Epithelial cell of esophagus (primary cell): ENCODE data around the gene AMDHD1.

Source experiments
- DNase-seq: peaks from one replicate; pipeline ENCODE4 v3.0.0; 2010; ENCODE audit warnings: low read depth
- H3K4me3 ChIP-seq: 2 replicates; pipeline ENCODE4 v1.5.1; 2011; ENCODE audit warnings: mild to moderate bottlenecking, low read length, control low read depth
- TF ChIP-seq, protein P1 (sequence below): IDR thresholded peaks from 2 replicates; pipeline ENCODE4 v1.5.1; 2011; ENCODE audit warnings: low read depth, mild to moderate bottlenecking, low read length, control low read depth, inconsistent platforms; ENCODE audit not compliant: insufficient read depth; ENCODE audit errors: missing control alignments

The AMDHD1 gene

DNA sequence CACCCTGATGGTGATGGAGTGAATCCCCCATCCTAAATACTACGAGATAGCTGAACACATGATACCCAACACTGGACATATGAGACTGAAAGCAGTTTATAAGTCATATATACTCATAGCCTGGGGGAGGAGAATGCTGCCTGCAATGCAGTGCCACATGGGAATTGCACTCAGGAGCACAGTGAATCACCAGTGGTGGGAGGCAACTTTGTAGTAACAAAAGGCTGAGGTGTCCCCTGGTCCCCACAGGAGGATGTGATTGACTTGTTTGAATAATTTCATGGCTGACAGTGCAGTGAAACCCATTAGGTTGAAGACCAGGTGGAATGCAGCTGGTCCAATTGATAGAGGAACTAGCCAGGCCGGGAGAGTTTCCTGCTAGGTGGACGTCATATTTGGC lies 20.9 kb upstream of the AMDHD1 start:
- TF ChIP-seq, protein P1, sequence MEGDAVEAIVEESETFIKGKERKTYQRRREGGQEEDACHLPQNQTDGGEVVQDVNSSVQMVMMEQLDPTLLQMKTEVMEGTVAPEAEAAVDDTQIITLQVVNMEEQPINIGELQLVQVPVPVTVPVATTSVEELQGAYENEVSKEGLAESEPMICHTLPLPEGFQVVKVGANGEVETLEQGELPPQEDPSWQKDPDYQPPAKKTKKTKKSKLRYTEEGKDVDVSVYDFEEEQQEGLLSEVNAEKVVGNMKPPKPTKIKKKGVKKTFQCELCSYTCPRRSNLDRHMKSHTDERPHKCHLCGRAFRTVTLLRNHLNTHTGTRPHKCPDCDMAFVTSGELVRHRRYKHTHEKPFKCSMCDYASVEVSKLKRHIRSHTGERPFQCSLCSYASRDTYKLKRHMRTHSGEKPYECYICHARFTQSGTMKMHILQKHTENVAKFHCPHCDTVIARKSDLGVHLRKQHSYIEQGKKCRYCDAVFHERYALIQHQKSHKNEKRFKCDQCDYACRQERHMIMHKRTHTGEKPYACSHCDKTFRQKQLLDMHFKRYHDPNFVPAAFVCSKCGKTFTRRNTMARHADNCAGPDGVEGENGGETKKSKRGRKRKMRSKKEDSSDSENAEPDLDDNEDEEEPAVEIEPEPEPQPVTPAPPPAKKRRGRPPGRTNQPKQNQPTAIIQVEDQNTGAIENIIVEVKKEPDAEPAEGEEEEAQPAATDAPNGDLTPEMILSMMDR, result no peak
- H3K4me3 ChIP-seq, result no peak overlapping the region
- DNase-seq, result peak; percentile 29

DNA sequence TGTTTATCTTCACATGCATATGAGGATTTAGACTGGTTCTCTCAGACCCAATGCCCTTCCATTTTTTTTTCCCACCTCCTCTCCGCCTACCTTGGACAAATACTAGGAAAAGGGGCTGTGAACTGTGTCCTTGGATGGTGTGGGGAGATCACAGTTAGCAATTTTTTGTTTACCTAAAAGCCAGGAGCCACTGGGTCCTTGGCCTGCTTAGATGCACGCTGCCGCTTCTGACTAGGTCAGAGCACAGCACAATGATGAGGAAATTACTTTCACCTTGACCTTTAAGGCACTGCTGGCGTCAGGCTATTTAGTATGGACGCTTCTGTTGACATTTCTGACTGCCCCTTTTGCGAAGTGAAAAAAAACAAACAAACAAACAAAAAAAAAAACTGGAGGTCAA lies 2.6 kb upstream of the AMDHD1 start:
- TF ChIP-seq, protein P1, result no peak
- no peak for DNase-seq
- H3K4me3 ChIP-seq, result no peak overlapping the region

DNA sequence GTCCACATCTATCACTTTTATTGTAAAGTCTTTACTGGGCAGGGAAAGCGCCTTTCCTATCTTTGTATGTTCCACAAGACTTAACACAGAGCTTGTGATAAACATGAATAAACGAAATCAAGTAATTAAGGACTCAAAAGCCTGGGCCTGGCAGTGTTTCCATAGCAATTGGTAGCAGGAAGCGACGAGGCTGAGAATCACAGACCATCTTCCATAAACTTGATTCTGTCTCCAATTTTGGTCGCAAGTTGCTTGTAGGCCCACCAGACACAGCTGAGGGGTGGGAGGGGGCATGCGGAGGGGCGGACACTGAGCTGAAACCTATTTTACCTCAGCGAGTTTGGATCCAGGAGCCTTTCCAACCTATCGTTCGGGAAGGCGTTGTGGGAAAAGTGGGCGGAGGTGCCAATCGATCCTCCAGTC lies 1.0 kb upstream of the AMDHD1 start:
- TF ChIP-seq, protein P1, result no peak
- no peak for DNase-seq

DNA sequence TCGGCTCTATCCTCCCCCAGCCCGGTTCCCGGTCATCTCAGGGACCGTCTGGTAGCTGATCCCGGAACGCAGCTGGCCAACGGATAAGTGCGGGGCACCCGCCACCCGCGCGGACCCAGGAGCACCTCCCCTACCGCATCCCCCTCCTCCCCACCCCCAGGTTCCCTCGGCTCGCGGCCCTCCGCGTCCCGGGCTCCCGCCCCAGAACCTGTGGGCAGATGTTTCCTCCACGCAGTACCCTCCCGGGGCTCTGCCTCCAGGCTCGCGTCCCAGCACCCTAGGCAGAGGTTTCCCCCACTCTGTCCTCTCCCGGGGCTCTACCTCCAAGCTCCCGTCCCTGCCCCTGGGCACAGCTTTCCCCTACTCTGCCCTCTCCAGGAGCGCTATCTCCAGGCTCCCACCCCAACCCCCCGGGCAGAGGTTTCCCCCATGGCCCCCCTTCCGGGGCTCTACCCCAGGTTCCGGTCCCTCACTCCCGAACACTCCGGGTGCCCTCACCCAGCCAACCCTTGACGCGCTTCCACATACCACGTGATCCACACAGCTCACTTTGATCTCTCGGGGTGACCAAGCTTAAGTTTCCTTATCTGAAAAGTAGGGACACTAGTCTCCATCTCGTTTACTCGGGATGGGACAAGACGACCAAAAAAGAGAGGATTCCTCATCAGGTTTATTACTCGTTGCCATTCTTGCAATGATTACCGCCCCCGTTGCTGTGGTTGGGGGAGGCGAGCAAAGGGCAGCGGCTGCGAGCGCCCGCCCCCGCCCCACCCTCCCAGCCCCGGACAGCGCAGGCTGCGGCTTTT lies 404 bp upstream of the AMDHD1 start, which contains the start of gene CCDC38:
Gene CCDC38 (minus strand): TSS at position 91 of the 806 bp plus-strand sequence. CDS start 6,105 bp downstream, outside the sequence.
- TF ChIP-seq, protein P1, result no peak
- peak within 1 kb of the TSS; percentile 83 for H3K4me3 ChIP-seq
- peak; percentile 63 for DNase-seq

More for the DNA sequence above, 1.0 kb upstream of the AMDHD1 start:
- H3K4me3 ChIP-seq, result peak overlapping the region; percentile 83

DNA sequence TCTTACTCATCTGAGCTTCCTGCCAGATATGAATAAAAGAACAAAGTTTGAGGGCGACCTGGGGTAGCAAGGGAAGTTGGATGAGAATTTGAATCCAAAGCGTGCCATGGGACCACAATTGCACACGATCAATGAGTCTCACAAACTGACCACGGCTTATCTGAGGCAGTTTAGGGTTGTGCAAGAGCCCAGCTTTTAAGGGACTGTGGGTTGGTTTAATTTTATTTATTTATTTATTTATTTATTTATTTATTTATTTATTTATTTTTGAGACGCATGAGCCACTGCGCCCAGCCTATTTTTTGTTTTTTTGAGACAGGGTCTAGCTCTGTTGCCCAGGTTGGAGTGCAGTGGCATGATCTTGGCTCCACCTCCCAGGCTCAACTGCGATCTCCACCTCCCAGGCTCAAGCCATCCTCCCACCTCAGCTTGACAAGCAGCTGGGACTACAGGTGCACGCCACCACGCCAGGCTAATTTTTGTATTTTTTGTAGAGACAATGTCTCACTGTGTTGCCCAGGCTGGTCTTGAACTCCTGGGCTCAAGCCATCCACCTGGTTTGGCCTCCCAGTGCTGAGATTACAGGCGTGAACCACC lies 1.1 kb downstream of the AMDHD1 start:
- H3K4me3 ChIP-seq, result no peak overlapping the region
- DNase-seq, result no peak
- TF ChIP-seq, protein P1, result no peak

DNA sequence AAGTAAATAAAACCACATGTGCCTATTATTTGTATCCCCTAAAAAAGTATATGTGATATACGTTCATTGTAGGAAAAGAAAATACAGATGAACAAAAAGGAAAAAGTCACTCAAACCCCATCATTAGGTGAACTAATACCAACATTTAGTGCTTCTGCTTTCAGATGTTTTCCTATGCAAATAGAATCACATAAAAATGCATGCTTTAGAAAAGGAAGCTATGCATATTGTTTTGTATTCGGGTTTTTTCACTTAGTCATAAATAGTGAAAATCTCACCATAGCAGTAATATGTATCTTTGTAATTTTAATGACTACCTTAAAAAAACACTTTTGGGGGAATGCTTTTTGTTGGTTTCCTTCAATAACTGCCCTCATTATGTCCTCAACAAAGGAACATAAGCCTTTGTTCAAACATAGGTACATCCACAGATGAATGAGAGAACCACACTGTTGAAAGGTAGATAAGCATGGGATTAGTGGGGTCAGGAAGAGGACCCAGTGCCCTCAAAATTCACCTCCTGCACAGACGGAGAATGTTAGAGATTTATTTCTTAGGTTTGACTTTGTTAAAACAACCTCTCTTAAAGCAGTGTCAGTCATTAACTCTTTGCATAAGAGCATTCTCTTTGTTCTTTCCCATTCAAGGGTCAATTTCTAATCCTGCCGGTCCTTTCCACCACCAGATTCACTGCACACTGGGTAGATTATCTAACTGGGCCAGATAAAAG lies 6.5 kb downstream of the AMDHD1 start:
- TF ChIP-seq, protein P1, result no peak
- no peak for DNase-seq
- H3K4me3 ChIP-seq, result no peak overlapping the region
